WERI-Rb-1 (cell line): Measurements from ENCODE around the gene TMEM266.

Source experiments
- DNase-seq: peaks from one replicate; pipeline ENCODE4 v3.0.0-alpha.2; 2020
- H3K27ac ChIP-seq: fragments of 250-450 bp; sonication (Bioruptor Pico); 2 replicates; pipeline ENCODE4 v1.5.1; 2020; ENCODE audit warnings: mild to moderate bottlenecking, moderate library complexity
- H3K27me3 ChIP-seq: fragments of 250-450 bp; sonication (Bioruptor Pico); 2 replicates; pipeline ENCODE4 v1.5.1; 2021; ENCODE audit warnings: mild to moderate bottlenecking, low read depth, moderate library complexity; ENCODE audit not compliant: insufficient read depth, severe bottlenecking
- H3K36me3 ChIP-seq: fragments of 250-450 bp; sonication (Bioruptor Pico); 2 replicates; pipeline ENCODE4 v1.5.1; 2020; ENCODE audit warnings: mild to moderate bottlenecking, moderate library complexity
- H3K4me3 ChIP-seq: 2 replicates; pipeline ENCODE4 v1.5.1; 2011; ENCODE audit warnings: low read depth, mild to moderate bottlenecking, control low read depth, low read length
- H3K9me3 ChIP-seq: fragments of 250-450 bp; sonication (Bioruptor Pico); 2 replicates; pipeline ENCODE4 v1.5.1; 2021; ENCODE audit warnings: mild to moderate bottlenecking, moderate library complexity; ENCODE audit not compliant: severe bottlenecking
- TF ChIP-seq, protein P1 (sequence below): IDR thresholded peaks from 2 replicates; pipeline ENCODE4 v1.5.1; 2011; ENCODE audit warnings: low read depth, mild to moderate bottlenecking, control low read depth, inconsistent platforms, low read length

Gene TMEM266

DNA sequence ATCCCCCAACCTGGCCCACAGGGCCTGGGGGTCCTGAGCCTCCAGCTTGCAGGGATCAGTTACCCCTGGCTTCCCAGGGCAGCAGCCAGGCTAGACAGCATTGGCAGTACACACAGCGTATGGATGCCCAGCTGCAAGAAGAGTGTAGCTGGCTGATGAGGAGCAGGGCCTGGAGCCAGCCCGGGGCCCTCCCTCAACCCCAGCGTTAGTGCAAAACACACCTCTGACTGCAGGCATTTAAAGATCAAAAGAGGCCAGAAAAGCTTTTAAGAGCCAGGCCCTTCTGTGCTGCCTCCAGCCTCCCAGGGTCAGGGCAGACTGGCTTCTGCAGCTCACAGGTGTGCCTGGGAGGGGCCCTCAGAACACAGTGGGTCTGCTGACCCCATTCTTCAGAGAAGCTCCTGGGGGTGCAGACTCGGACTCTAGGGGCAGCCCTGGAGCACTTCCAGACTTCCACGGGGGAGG is 140.9 kb downstream of the TMEM266 start:
- Histone ChIP-seq H3K9me3 (no peaks in the 10 kb centered on the region), H3K27ac (no peak overlapping the region), H3K4me3 (no peak overlapping the region), H3K36me3 (no peaks in the 10 kb centered on the region; the same call in 1 of the 2 replicates), H3K27me3 (no peaks in the 10 kb centered on the region)
- peak; percentile 28 for DNase-seq
- TF ChIP-seq, protein P1, sequence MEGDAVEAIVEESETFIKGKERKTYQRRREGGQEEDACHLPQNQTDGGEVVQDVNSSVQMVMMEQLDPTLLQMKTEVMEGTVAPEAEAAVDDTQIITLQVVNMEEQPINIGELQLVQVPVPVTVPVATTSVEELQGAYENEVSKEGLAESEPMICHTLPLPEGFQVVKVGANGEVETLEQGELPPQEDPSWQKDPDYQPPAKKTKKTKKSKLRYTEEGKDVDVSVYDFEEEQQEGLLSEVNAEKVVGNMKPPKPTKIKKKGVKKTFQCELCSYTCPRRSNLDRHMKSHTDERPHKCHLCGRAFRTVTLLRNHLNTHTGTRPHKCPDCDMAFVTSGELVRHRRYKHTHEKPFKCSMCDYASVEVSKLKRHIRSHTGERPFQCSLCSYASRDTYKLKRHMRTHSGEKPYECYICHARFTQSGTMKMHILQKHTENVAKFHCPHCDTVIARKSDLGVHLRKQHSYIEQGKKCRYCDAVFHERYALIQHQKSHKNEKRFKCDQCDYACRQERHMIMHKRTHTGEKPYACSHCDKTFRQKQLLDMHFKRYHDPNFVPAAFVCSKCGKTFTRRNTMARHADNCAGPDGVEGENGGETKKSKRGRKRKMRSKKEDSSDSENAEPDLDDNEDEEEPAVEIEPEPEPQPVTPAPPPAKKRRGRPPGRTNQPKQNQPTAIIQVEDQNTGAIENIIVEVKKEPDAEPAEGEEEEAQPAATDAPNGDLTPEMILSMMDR = no peak

DNA sequence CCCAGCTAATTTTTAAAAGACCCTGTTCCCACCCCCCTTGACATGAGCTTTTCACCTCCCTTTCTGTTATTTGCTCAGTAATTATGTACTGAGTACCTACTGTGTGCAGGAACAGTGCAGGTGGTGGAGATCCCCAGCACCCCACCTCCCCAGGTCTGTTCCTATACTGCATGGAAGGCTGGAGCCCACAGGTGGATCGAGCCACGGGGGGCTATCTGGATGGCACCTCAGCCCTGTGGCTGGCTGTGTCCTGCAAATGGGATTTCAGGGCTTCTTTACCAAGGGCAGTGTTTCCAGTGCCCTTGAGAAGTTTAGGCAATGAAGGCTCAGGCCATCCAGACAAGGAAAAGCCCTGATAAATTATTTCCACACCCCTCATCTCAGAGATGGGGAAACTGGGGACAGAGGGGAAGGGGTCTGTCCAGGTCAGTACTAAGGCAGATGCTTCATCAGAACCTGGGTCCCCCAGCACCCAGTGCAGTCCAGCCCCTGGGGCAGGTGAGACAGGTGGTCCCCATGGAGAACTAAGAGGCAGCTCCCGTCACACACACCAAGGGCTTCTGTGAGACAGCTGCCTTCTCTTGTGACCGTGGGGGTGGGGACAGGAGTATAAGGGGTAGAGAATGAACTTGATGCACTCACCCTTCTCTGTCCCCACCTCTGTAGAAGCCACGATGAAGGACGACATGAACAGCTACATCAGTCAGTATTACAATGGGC is 141.9 kb downstream of the TMEM266 start:
- no peaks in the 10 kb centered on the region for H3K9me3 ChIP-seq
- H3K27ac ChIP-seq = no peak overlapping the region
- DNase-seq = no peak
- H3K36me3 ChIP-seq = peaks cover 9% of the 10 kb centered on the region
- no peaks in the 10 kb centered on the region for H3K27me3 ChIP-seq
- TF ChIP-seq, protein P1 = no peak
- H3K4me3 ChIP-seq = no peak overlapping the region

DNA sequence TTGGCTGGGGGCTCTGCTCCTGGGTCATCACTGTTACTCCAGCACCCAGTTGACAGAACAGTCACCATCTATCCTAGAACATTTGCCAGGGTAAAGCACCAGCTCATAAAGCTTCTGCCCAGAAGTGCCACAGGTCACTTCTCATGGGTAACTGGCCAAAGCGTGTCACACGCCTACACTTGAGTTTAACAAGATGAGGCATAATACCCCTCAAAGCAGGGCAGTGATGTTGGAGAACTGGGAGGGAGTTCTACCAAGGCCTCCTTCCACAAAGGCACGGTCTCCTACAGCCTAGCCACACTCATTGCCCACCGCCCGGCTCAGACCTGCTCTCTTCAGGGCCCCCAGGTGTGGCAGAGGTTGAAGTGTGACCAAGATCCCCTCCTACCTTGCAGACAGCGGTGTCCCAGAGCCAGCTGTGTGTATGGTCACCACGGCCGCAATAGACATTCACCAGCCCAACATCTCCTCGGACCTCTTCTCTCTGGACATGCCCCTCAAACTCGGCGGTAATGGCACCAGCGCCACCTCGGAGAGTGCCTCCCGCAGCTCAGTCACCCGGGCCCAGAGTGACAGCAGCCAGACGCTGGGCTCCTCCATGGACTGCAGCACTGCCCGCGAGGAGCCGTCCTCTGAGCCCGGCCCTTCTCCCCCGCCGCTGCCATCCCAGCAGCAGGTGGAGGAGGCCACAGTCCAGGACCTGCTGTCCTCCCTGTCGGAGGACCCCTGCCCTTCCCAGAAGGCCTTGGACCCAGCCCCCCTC is 143.7 kb downstream of the TMEM266 start:
- TF ChIP-seq, protein P1 = no peak
- no peak for DNase-seq
- Histone ChIP-seq H3K36me3 (peaks cover 15% of the 10 kb centered on the region), H3K27me3 (no peaks in the 10 kb centered on the region), H3K27ac (no peak overlapping the region), H3K9me3 (no peaks in the 10 kb centered on the region), H3K4me3 (no peak overlapping the region)

DNA sequence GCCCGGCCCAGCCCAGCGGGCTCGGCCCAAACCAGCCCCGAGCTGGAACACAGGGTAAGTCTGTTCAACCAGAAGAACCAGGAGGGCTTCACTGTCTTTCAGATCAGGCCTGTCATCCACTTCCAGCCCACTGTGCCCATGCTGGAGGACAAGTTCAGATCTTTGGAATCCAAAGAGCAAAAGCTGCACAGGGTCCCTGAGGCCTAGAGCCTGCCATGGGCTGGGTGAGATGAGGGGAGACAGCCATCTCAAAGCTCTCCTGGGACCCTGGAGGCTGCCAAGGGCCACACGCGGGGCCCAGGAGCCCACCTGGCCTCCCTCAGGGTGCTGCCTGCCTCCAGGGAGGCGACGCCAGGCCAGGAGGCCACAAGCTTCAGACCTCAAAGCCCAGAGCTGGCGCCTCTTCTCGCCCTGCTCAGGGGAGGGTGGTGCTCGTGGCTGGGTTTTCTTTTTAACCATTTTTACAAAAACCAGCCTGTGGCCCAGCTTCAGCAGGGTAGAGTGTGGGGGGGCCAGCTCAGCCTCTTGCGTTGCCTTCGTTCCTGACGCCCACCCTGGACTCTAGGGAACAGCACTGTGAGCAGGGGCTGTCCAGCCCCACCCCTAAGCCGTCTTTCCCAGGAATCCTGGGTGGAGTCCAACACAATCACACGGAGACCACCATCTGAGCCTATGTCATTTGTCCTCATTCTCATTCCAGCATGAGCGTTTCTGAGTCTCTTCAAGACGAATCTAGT is 144.5 kb downstream of the TMEM266 start:
- no peaks in the 10 kb centered on the region for H3K9me3 ChIP-seq
- no peak overlapping the region for H3K4me3 ChIP-seq
- DNase-seq = no peak
- peaks cover 18% of the 10 kb centered on the region for H3K36me3 ChIP-seq
- TF ChIP-seq, protein P1 = no peak
- no peak overlapping the region for H3K27ac ChIP-seq
- no peaks in the 10 kb centered on the region for H3K27me3 ChIP-seq

DNA sequence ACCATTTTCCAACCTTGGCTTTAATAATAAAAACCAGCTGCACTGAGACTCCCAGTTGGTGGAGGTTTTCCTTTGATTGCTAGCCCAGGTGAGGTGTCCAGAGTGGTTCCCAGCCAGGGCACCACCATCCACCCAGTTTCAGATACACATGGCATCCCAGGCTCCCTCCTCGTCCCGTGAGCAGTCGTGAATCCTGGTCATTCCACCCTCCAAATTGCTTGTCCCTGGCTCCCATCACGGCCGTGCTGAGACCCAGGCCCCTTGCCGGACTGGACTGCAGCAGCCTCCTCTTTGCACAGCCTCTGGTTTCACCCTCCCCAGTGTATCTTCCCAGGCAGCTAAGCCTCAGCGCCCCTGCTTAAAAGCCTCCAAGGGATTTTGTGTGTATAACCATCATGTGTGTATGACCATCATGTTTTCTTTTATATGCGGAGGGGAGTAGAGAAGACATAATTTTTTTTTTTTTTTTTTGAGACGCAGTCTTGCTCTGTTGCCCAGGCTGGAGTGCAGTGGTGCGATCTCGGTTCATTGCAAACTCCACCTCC is 145.2 kb downstream of the TMEM266 start:
- Histone ChIP-seq H3K36me3 (peaks cover 18% of the 10 kb centered on the region), H3K27ac (no peak overlapping the region), H3K27me3 (no peaks in the 10 kb centered on the region), H3K4me3 (no peak overlapping the region), H3K9me3 (no peaks in the 10 kb centered on the region)
- no peak for DNase-seq
- TF ChIP-seq, protein P1 = no peak
